GM12878 (cell line): Measurements from ENCODE around the gene CAST. TPM values are rescaled to one million over a fixed set of nuclear protein-coding genes. Genes with fewer than 3 reads are reported as not detected.

Experiments
- ATAC-seq: fragments of 200-7000 bp; cut with Tn5 transposase; 3 replicates; pipeline ENCODE4 v1.9.1; 2020; ENCODE audit warnings: mild to moderate bottlenecking, moderate library complexity
- BruUV-seq: library from RNA; stranded (reverse); fragments of 400-500 nt; replicated peaks from 2 replicates; lab custom pipeline; 2021; lab: Mats Ljungman, UMichigan
- CTCF ChIA-PET: fragments of 300-600 bp; sonication (Branson Sonifier 250); formaldehyde crosslinking; extraction: SDS; loops from one replicate; lab custom pipeline; 2021; ENCODE audit warnings: inconsistent platforms; lab: Yijun Ruan, JAX
- POLR2A ChIA-PET: fragments of 350-600 bp; formaldehyde crosslinking; extraction: SDS; loops from one replicate; lab custom pipeline; 2021; ENCODE audit warnings: inconsistent platforms; lab: Charles Lee
- RAD21 ChIA-PET: fragments of 300-600 bp; sonication (Branson Sonifier 250); formaldehyde crosslinking; loops from one replicate; lab custom pipeline; 2023; ENCODE audit warnings: antibody characterized with exemption; ENCODE audit not compliant: unreplicated experiment; lab: Charles Lee
- SMC1A ChIA-PET: fragments of 300-600 bp; sonication (Branson Sonifier 250); formaldehyde crosslinking; loops from one replicate; lab custom pipeline; 2023; ENCODE audit not compliant: unreplicated experiment, uncharacterized antibody; lab: Charles Lee
- DNase-seq: peaks from one replicate; pipeline ENCODE4 v3.0.0-alpha.2; 2011; ENCODE audit warnings: low read depth, low spot score
- FAIRE-seq: peaks from 3 replicates; lab custom pipeline; 2011; peaks lifted over from hg19 to GRCh38; lab: Jason Lieb, UNC
- H2AFZ ChIP-seq: 2 replicates; pipeline ENCODE4 v1.6.0; 2011; ENCODE audit warnings: low read depth, low read length, control low read depth; ENCODE audit not compliant: control insufficient read depth
- H3K27ac ChIP-seq: 2 replicates; pipeline ENCODE4 v1.5.1; 2011; ENCODE audit warnings: control low read depth; ENCODE audit not compliant: control insufficient read depth, insufficient read depth
- H3K27me3 ChIP-seq, 2 experiments: replicated peaks in 1 of 2; 2 replicates each; pipeline versions ENCODE4 v1.6.0 to v1.6.1; 2011; ENCODE audit warnings: low read length in 1 of 2; ENCODE audit not compliant: control insufficient read depth in 2 of 2, insufficient read depth in 2 of 2
- H3K36me3 ChIP-seq, 2 experiments: 2 replicates each; pipeline ENCODE4 v1.5.1; 2011; ENCODE audit warnings: low read length in 1 of 2; ENCODE audit not compliant: control insufficient read depth in 2 of 2, insufficient read depth in 2 of 2
- H3K4me1 ChIP-seq: 2 replicates; pipeline ENCODE4 v1.6.1; 2011; ENCODE audit warnings: mild to moderate bottlenecking, low read length, moderate library complexity, mixed read lengths; ENCODE audit not compliant: control insufficient read depth, insufficient read depth
- H3K4me2 ChIP-seq: 2 replicates; pipeline ENCODE4 v1.6.0; 2011; ENCODE audit warnings: control low read depth; ENCODE audit not compliant: control insufficient read depth, insufficient read depth
- H3K4me3 ChIP-seq: fragments of 200-600 bp; sonication (generic); 2 replicates; pipeline ENCODE4 v1.5.1; 2016
- H3K79me2 ChIP-seq: 2 replicates; pipeline ENCODE4 v1.6.0; 2011; ENCODE audit warnings: low read length; ENCODE audit not compliant: control insufficient read depth, insufficient read depth
- H3K9ac ChIP-seq: 2 replicates; pipeline ENCODE4 v1.8.0; 2011; ENCODE audit warnings: low read length, control low read depth, mixed read lengths; ENCODE audit not compliant: control insufficient read depth, insufficient read depth
- H3K9me3 ChIP-seq: replicated peaks from 3 replicates; pipeline ENCODE4 v1.5.1; 2011; ENCODE audit warnings: mild to moderate bottlenecking, low read length; ENCODE audit not compliant: control insufficient read depth, insufficient read depth
- H4K20me1 ChIP-seq: 2 replicates; pipeline ENCODE4 v1.6.0; 2011; ENCODE audit not compliant: control insufficient read depth, insufficient read depth
- BHLHE40 ChIP-seq, 2 experiments: fragments of 450-650 bp in 1 of 2; IDR thresholded peaks; 2 replicates each; pipeline ENCODE4 v1.6.1; 2011 to 2017; ENCODE audit warnings: low read depth in 2 of 2, borderline replicate concordance in 1 of 2, improper control_type of control experiment in 1 of 2, low read length in 1 of 2, mild to moderate bottlenecking in 1 of 2
- EZH2 ChIP-seq: IDR thresholded peaks from 2 replicates; pipeline ENCODE4 v1.6.1; 2012; ENCODE audit warnings: low read depth, mild to moderate bottlenecking, control low read depth, inconsistent platforms, low read length, borderline replicate concordance; ENCODE audit not compliant: control insufficient read depth
- MEF2A ChIP-seq: IDR thresholded peaks from 2 replicates; pipeline ENCODE4 v1.6.1; 2011; ENCODE audit warnings: low read depth, mild to moderate bottlenecking, low read length, moderate library complexity; ENCODE audit not compliant: insufficient read depth
- MTA3 ChIP-seq: IDR thresholded peaks from 2 replicates; pipeline ENCODE4 v1.6.1; 2012; ENCODE audit warnings: low read length, inconsistent platforms, borderline replicate concordance
- MXI1 ChIP-seq: fragments of 150-350 bp; IDR thresholded peaks from 2 replicates; pipeline ENCODE4 v1.6.1; 2011; ENCODE audit warnings: low read depth, mild to moderate bottlenecking, inconsistent platforms, low read length, improper control_type of control experiment
- MYB ChIP-seq: fragments of 150-350 bp; IDR thresholded peaks from 2 replicates; pipeline ENCODE4 v1.6.1; 2014; ENCODE audit warnings: mild to moderate bottlenecking, low read depth, low read length, borderline replicate concordance
- MYC ChIP-seq: IDR thresholded peaks from 2 replicates; pipeline ENCODE4 v1.6.1; 2011; ENCODE audit warnings: mild to moderate bottlenecking, low read length, moderate library complexity, inconsistent platforms; ENCODE audit not compliant: insufficient read depth, insufficient replicate concordance, insufficient read length, severe bottlenecking
- NR2F1 ChIP-seq: fragments of 450-650 bp; conservative IDR thresholded peaks from 2 replicates; pipeline ENCODE4 v1.6.1; 2017; ENCODE audit warnings: mild to moderate bottlenecking
- RFX5 ChIP-seq: IDR thresholded peaks from 2 replicates; pipeline ENCODE4 v1.6.1; 2011; ENCODE audit warnings: low read depth, low read length, improper control_type of control experiment
- SREBF1 ChIP-seq: IDR thresholded peaks from 2 replicates; pipeline ENCODE4 v1.6.1; 2012; ENCODE audit warnings: mild to moderate bottlenecking, low read length
- SUZ12 ChIP-seq: fragments of 200-600 bp; sonication (generic); IDR thresholded peaks from one replicate; pipeline ENCODE4 v1.6.1; 2018; ENCODE audit warnings: antibody characterized with exemption, mild to moderate bottlenecking; ENCODE audit not compliant: unreplicated experiment
- ZNF207 ChIP-seq: fragments of 450-650 bp; IDR thresholded peaks from 2 replicates; pipeline ENCODE4 v1.6.1; 2014; ENCODE audit warnings: antibody characterized with exemption, mild to moderate bottlenecking, borderline replicate concordance
- WGBS: methylation state at CpG from one replicate; pipeline ENCODE4 v1.1.6; 2016; ENCODE audit warnings: low lambda C conversion rate; ENCODE audit not compliant: insufficient replicate concordance, insufficient coverage; ENCODE audit errors: missing lambda C conversion rate; 5-methylcytosine and 5-hydroxymethylcytosine counted together
- in situ Hi-C: fragments of 300-500 bp; cut with MboI; formaldehyde crosslinking; loops from 9 replicates; pipeline ENCODE4 v1.14.3; 2018; ENCODE audit warnings: mixed read lengths
- intact Hi-C: fragments of 100-400 bp; cut with micrococcal nuclease; formaldehyde crosslinking; loops from one replicate; pipeline ENCODE4 v1.14.2; 2022; ENCODE audit not compliant: unreplicated experiment
- polyA plus RNA-seq, 11 experiments: library from polyadenylated mRNA; depleted of rRNA in 4 of 11; unstranded in 6 of 11; stranded (reverse) in 5 of 11; fragments of >200 nt; fragmentation: Nextera tagmentation in 4 of 11; fragmentation: Illumina TruSeq in 1 of 11; extraction: Ambion mirVana in 4 of 11; extraction: Trizol in 1 of 11; gene quantifications; 1 replicate in 1 of 11; 2 replicates in 10 of 11; pipeline versions ENCODE4 v1.2.1 to v1.2.3, GENCODE V29; 2011 to 2016; ENCODE audit warnings: inconsistent platforms in 2 of 11, missing spikeins in 2 of 11, low read depth in 1 of 11
- total RNA-seq, 4 experiments: library from RNA; depleted of rRNA in 3 of 4; stranded (reverse); fragments of >200 nt in 3 of 4; fragmentation: Illumina TruSeq in 1 of 4; extraction: Trizol in 1 of 4; gene quantifications; 2 replicates each; pipeline versions ENCODE4 v1.2.1 to v1.2.3, GENCODE V29; 2013 to 2021
- TF ChIP-seq, protein P1 (sequence below): fragments of 450-650 bp; IDR thresholded peaks from 2 replicates; pipeline ENCODE4 v1.6.1; 2017; ENCODE audit warnings: mild to moderate bottlenecking, moderate library complexity
- TF ChIP-seq, protein P2 (sequence below): IDR thresholded peaks from 2 replicates; pipeline ENCODE4 v1.6.1; 2011; ENCODE audit warnings: low read depth, low read length, improper control_type of control experiment, borderline replicate concordance

CAST gene
- total and polyA plus RNA-seq, 10 of the 15 experiments (the other 5 are each of a cell fraction or from before 2014, with no cell fraction given) = 31.7 to 140 (median 68.5) TPM

DNA sequence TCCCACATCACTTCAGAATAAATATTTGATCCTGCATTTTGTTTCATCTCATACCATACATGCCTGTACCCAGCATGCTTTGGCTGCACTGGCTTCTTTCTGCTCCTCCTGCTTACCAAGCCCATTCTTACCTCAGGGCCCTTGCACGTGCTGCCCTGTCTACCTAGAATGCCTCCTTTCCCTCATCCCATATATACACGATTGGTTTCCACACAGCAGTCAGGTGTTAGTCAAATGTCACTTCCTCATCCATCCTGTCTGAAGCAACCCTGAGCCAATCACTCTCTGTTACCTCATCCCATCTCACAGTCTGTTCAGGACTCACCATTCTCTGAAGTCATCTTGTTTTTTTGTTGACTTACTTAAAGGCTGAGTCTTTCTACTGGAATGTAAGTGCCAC lies 30.3 kb downstream of the CAST start:
- ChIA-PET POLR2A (no interaction called here), CTCF (interaction anchor here (0.6 to 3.1 kb wide), 4 partner anchors 9 to 450 kb away, joined by 3 to 10 read pairs (median 6); partner anchors contain the start of gene LIX1), SMC1A (no interaction called here), RAD21 (no interaction called here)
- FAIRE-seq (no peak), ATAC-seq (no peak), DNase-seq (no peak)
- H3K4me1 ChIP-seq = no peaks in the 10 kb centered on the region
- no TSS peak for BruUV-seq
- no peaks in the 10 kb centered on the region for H3K9me3 ChIP-seq
- no peak overlapping the region for H2AFZ ChIP-seq
- intact Hi-C loops (no loop called here), in situ Hi-C loops (loop anchor here (5.0 to 10.0 kb wide), 2 partner anchors 70 to 348 kb away; no protein-coding TSS in a partner anchor)
- no peaks in the 10 kb centered on the region for H3K27me3 ChIP-seq
- H3K79me2 ChIP-seq = no peaks in the 10 kb centered on the region
- TF ChIP-seq ZNF207 (no peak), SUZ12 (no peak), RFX5 (no peak), MXI1 (no peak), BHLHE40 (IDR thresholded peaks at IDR 0.05; ENCODE audit: borderline replicate concordance in 1 of 2, low read depth in 2 of 2, low read length in 1 of 2) (no peak), MYC (no peak), MYB (no peak), MTA3 (no peak), SREBF1 (no peak), NR2F1 (no peak), EZH2 (no peak), MEF2A (no peak)
- TF ChIP-seq, protein P1, sequence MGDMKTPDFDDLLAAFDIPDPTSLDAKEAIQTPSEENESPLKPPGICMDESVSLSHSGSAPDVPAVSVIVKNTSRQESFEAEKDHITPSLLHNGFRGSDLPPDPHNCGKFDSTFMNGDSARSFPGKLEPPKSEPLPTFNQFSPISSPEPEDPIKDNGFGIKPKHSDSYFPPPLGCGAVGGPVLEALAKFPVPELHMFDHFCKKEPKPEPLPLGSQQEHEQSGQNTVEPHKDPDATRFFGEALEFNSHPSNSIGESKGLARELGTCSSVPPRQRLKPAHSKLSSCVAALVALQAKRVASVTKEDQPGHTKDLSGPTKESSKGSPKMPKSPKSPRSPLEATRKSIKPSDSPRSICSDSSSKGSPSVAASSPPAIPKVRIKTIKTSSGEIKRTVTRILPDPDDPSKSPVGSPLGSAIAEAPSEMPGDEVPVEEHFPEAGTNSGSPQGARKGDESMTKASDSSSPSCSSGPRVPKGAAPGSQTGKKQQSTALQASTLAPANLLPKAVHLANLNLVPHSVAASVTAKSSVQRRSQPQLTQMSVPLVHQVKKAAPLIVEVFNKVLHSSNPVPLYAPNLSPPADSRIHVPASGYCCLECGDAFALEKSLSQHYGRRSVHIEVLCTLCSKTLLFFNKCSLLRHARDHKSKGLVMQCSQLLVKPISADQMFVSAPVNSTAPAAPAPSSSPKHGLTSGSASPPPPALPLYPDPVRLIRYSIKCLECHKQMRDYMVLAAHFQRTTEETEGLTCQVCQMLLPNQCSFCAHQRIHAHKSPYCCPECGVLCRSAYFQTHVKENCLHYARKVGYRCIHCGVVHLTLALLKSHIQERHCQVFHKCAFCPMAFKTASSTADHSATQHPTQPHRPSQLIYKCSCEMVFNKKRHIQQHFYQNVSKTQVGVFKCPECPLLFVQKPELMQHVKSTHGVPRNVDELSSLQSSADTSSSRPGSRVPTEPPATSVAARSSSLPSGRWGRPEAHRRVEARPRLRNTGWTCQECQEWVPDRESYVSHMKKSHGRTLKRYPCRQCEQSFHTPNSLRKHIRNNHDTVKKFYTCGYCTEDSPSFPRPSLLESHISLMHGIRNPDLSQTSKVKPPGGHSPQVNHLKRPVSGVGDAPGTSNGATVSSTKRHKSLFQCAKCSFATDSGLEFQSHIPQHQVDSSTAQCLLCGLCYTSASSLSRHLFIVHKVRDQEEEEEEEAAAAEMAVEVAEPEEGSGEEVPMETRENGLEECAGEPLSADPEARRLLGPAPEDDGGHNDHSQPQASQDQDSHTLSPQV = no peak
- TF ChIP-seq, protein P2, sequence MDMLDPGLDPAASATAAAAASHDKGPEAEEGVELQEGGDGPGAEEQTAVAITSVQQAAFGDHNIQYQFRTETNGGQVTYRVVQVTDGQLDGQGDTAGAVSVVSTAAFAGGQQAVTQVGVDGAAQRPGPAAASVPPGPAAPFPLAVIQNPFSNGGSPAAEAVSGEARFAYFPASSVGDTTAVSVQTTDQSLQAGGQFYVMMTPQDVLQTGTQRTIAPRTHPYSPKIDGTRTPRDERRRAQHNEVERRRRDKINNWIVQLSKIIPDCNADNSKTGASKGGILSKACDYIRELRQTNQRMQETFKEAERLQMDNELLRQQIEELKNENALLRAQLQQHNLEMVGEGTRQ = no peak
- H3K27ac ChIP-seq = no peak overlapping the region
- no peaks in the 10 kb centered on the region for H4K20me1 ChIP-seq
- no peak overlapping the region for H3K9ac ChIP-seq
- no peak overlapping the region for H3K4me2 ChIP-seq
- no peak overlapping the region for H3K4me3 ChIP-seq
- 96% methylated on average over 2 of the region's 2 CpGs for WGBS
- no peaks in the 10 kb centered on the region for H3K36me3 ChIP-seq
